ENCODE measurements around the gene CATSPER1. TPM values are rescaled to one million over a fixed set of nuclear protein-coding genes. Genes with fewer than 3 reads are reported as not detected.

Gene CATSPER1
- total RNA-seq, 1 donor from 2014 or later = 0.30 TPM

- no peaks in the 10 kb centered on the region for H3K27me3 Mint-ChIP-seq
- H3K4me1 Mint-ChIP-seq = peaks cover 54% of the 10 kb centered on the region
- no peak overlapping the region for H3K4me3 Mint-ChIP-seq
- H3K9me3 Mint-ChIP-seq = no peaks in the 10 kb centered on the region
- H3K27ac Mint-ChIP-seq = no peak overlapping the region
- H3K36me3 Mint-ChIP-seq (ENCODE audit: low read depth) = peaks cover 82% of the 10 kb centered on the region
- no peak for DNase-seq
- intact Hi-C loops (cut with micrococcal nuclease) = no loop called here
These were observed 38.3 kb upstream of the CATSPER1 start for GRCh38 chr11:66064571-66064970.

DNA sequence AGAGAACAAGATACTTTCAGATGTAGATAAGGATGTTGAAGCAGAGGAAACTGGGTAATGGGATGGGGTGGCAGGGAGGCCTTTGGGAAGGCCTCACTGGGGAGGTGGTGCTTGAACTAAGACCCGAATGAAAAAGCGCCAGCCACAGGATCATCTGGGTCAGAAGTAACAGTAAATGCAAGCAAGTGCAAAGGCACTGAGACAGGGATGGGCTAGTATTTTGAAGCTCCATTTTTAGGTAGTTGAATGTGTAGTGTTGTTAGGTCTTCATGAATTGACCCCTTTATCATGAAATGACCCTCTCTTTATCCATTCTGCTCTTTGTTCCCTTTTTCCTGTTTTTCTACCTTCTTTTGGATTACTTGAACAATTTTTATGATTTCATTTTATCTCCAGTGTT, 37.6 kb upstream of the CATSPER1 start:
- no peak overlapping the region for H3K4me3 Mint-ChIP-seq

DNA sequence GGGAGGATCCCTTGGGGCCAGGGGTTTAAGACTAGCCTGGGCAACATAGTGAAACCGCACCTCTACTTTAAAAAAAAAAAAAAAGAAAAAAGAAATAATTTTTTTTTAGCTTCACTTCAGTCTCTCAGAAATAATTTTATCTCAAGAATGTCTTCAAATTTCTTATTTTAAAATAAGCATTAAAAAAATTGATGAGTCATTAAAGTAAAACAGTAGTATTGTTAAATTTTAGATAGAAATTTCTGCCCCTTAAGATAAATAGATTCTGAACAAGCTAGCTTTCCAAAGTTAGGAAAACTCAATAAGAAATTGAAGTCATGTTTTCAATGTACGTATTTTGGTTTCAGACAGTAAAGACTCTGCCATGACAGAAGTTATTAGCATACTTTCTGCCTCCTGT, 36.1 kb upstream of the CATSPER1 start:
- Mint-ChIP-seq H3K27me3 (no peaks in the 10 kb centered on the region), H3K4me1 (peaks cover 41% of the 10 kb centered on the region), H3K27ac (no peak overlapping the region), H3K9me3 (no peaks in the 10 kb centered on the region), H3K4me3 (no peak overlapping the region), H3K36me3 (ENCODE audit: low read depth) (peaks cover 81% of the 10 kb centered on the region)
- no peak for DNase-seq
- intact Hi-C loops (cut with micrococcal nuclease) = no loop called here

More for the DNA sequence above, 37.6 kb upstream of the CATSPER1 start:
- peaks cover 49% of the 10 kb centered on the region for H3K4me1 Mint-ChIP-seq
- intact Hi-C loops (cut with micrococcal nuclease) = no loop called here
- peaks cover 79% of the 10 kb centered on the region for H3K36me3 Mint-ChIP-seq (ENCODE audit: low read depth)
- H3K9me3 Mint-ChIP-seq = no peaks in the 10 kb centered on the region
- H3K27ac Mint-ChIP-seq = peak overlapping the region; percentile 12
- no peaks in the 10 kb centered on the region for H3K27me3 Mint-ChIP-seq
- DNase-seq = no peak

- peak overlapping the region; percentile 15 for H3K27ac Mint-ChIP-seq
- H3K27me3 Mint-ChIP-seq = no peaks in the 10 kb centered on the region
- peaks cover 34% of the 10 kb centered on the region for H3K4me1 Mint-ChIP-seq
- peak overlapping the region; percentile 16 for H3K4me3 Mint-ChIP-seq
- no peak for DNase-seq
- H3K9me3 Mint-ChIP-seq = no peaks in the 10 kb centered on the region
- H3K36me3 Mint-ChIP-seq (ENCODE audit: low read depth) = peaks cover 81% of the 10 kb centered on the region
- intact Hi-C loops (cut with micrococcal nuclease) = no loop called here
These were observed 35.0 kb upstream of the CATSPER1 start for GRCh38 chr11:66061268-66061667.

- H3K27ac Mint-ChIP-seq = peak overlapping the region; percentile 15
- H3K27me3 Mint-ChIP-seq = no peaks in the 10 kb centered on the region
- no peaks in the 10 kb centered on the region for H3K9me3 Mint-ChIP-seq
- no peak for DNase-seq
- peaks cover 82% of the 10 kb centered on the region for H3K36me3 Mint-ChIP-seq (ENCODE audit: low read depth)
- intact Hi-C loops (cut with micrococcal nuclease) = no loop called here
- H3K4me3 Mint-ChIP-seq = no peak overlapping the region
- H3K4me1 Mint-ChIP-seq = peaks cover 30% of the 10 kb centered on the region
These were observed 33.8 kb upstream of the CATSPER1 start for GRCh38 chr11:66059966-66060680.

- H3K36me3 Mint-ChIP-seq (ENCODE audit: low read depth) = peaks cover 70% of the 10 kb centered on the region
- no peaks in the 10 kb centered on the region for H3K9me3 Mint-ChIP-seq
- H3K27me3 Mint-ChIP-seq = no peaks in the 10 kb centered on the region
- peaks cover 24% of the 10 kb centered on the region for H3K4me1 Mint-ChIP-seq
- no peak overlapping the region for H3K27ac Mint-ChIP-seq
- no peak overlapping the region for H3K4me3 Mint-ChIP-seq
- intact Hi-C loops (cut with micrococcal nuclease) = no loop called here
- no peak for DNase-seq
These were observed 30.2 kb upstream of the CATSPER1 start for GRCh38 chr11:66056501-66056900.

GRCh38 chr11:66055021-66055420, 28.7 kb upstream of the CATSPER1 start:
- H3K27me3 Mint-ChIP-seq = no peaks in the 10 kb centered on the region
- no peak for DNase-seq
- H3K36me3 Mint-ChIP-seq (ENCODE audit: low read depth) = peaks cover 55% of the 10 kb centered on the region
- no peak overlapping the region for H3K4me3 Mint-ChIP-seq
- no peaks in the 10 kb centered on the region for H3K9me3 Mint-ChIP-seq
- intact Hi-C loops (cut with micrococcal nuclease) = no loop called here
- H3K27ac Mint-ChIP-seq = no peak overlapping the region
- peaks cover 21% of the 10 kb centered on the region for H3K4me1 Mint-ChIP-seq

DNA sequence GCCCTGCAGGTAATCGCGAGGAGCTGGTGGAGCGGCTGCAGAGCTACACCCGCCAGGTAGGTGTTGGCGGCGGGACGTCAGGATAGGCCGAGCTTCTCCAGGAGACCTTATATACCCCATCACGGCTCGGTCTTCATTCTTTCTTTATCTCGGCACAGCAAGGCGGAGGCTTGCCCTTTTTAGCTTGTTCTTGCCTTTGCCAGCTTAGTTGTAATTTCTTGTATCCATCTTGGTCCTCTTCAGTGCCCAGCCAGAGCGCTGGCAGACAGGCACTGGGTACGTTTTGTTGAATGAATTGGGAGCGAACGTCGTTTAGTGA, 26.3 kb upstream of the CATSPER1 start:
- Mint-ChIP-seq H3K9me3 (no peaks in the 10 kb centered on the region), H3K4me3 (peak overlapping the region; percentile 88), H3K27me3 (peaks cover 6% of the 10 kb centered on the region), H3K36me3 (ENCODE audit: low read depth) (peaks cover 39% of the 10 kb centered on the region), H3K4me1 (peaks cover 21% of the 10 kb centered on the region), H3K27ac (peak overlapping the region; percentile 97)
- intact Hi-C loops (cut with micrococcal nuclease) = loop anchor here (1.0 kb wide), 3 partner anchors 16 to 194 kb away; partner anchors contain the start of genes BANF1, CFL1 and EIF1AD
- DNase-seq = no peak

GRCh38 chr11:66051766-66052663, 25.7 kb upstream of the CATSPER1 start, which contains the start of gene SF3B2:
TSS of gene SF3B2 (plus strand) at chr11:66052364. CDS start at chr11:66052385, 21 bp downstream.
- Mint-ChIP-seq H3K36me3 (ENCODE audit: low read depth) (peaks cover 33% of the 10 kb centered on the region), H3K4me1 (peaks cover 21% of the 10 kb centered on the region), H3K4me3 (peak within 1 kb of the TSS; percentile 88), H3K27me3 (peaks cover 6% of the 10 kb centered on the region), H3K27ac (peak within 1 kb of the TSS; percentile 97), H3K9me3 (no peaks in the 10 kb centered on the region)
- intact Hi-C loops (cut with micrococcal nuclease) = loop anchor here (1.0 kb wide), 3 partner anchors 16 to 194 kb away; partner anchors contain the start of genes BANF1, CFL1 and EIF1AD
- DNase-seq = peak; percentile 99

GRCh38 chr11:66051371-66051765, 25.1 kb upstream of the CATSPER1 start:
- Mint-ChIP-seq H3K27ac (peak overlapping the region; percentile 93), H3K4me3 (peak overlapping the region; percentile 88), H3K9me3 (no peaks in the 10 kb centered on the region), H3K36me3 (ENCODE audit: low read depth) (peaks cover 27% of the 10 kb centered on the region), H3K27me3 (peaks cover 7% of the 10 kb centered on the region), H3K4me1 (peaks cover 21% of the 10 kb centered on the region)
- intact Hi-C loops (cut with micrococcal nuclease) = no loop called here
- no peak for DNase-seq

DNA sequence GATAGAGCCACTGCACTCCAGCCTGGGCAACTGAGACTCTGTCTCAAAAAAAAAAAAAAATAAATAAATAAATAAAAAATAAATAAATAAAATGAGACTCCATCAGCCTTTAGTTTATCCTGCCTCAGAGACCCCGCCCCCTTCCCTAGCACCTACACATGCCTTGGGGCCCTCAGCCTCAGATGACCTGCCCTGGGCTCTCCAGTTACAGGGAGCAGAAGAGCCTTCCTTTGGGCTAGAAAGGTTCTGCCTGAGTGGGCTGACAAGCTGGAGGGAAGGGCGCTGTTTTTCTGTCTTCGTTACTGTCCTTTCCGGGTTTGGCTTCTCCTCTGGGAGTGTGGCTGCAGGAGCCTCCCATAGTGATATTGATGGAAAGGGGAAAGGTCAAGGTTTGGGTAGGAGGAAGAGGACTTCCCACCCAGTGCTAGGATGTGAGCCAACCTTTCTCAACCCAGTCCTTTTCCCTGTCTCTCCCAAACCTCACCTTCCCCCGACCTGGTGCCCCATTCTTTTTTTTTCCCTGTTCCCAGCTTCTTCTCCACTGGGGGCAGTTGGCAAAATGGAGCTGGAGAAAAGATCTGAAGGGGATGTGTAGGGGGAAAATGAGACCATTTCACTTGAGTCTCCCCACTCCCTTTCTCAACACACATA, 24.4 kb upstream of the CATSPER1 start:
- Mint-ChIP-seq H3K27me3 (peaks cover 7% of the 10 kb centered on the region), H3K4me1 (peaks cover 22% of the 10 kb centered on the region), H3K36me3 (ENCODE audit: low read depth) (peaks cover 23% of the 10 kb centered on the region), H3K27ac (peak overlapping the region; percentile 93), H3K4me3 (peak overlapping the region; percentile 88), H3K9me3 (no peaks in the 10 kb centered on the region)
- DNase-seq = no peak
- intact Hi-C loops (cut with micrococcal nuclease) = no loop called here

- Mint-ChIP-seq H3K4me3 (no peak within 1 kb of the TSS), H3K9me3 (no peaks in the 10 kb centered on the region)
These were observed 22.5 kb upstream of the CATSPER1 start, which contains the start of gene GAL3ST3 for GRCh38 chr11:66048547-66049323. TSS of gene GAL3ST3 (minus strand) at chr11:66049161. CDS start at chr11:66045415, 3,746 bp downstream.

More at GRCh38 chr11:66048547-66049323, 22.5 kb upstream of the CATSPER1 start, which contains the start of gene GAL3ST3:
- DNase-seq = no peak
- Mint-ChIP-seq H3K27ac (no peak within 1 kb of the TSS), H3K36me3 (ENCODE audit: low read depth) (peaks cover 11% of the 10 kb centered on the region), H3K27me3 (peaks cover 7% of the 10 kb centered on the region), H3K4me1 (peaks cover 27% of the 10 kb centered on the region)
- intact Hi-C loops (cut with micrococcal nuclease) = no loop called here
